Breast epithelium (tissue), 3 donors: ENCODE results near the gene SLC6A9.

ENCODE experiments used
- CTCF ChIP-seq, 3 donors: fragments of 450-650 bp; IDR thresholded peaks; one replicate each; pipeline ENCODE4 v1.5.1; 2016 to 2017; ENCODE audit warnings: antibody characterized with exemption in 3 of 3, mild to moderate bottlenecking in 3 of 3, moderate library complexity in 3 of 3
- POLR2AphosphoS5 ChIP-seq, 3 donors: sonication (generic); formaldehyde crosslinking; IDR thresholded peaks; one replicate each; pipeline ENCODE4 v1.6.1; 2017; ENCODE audit warnings: antibody characterized with exemption in 3 of 3

DNA sequence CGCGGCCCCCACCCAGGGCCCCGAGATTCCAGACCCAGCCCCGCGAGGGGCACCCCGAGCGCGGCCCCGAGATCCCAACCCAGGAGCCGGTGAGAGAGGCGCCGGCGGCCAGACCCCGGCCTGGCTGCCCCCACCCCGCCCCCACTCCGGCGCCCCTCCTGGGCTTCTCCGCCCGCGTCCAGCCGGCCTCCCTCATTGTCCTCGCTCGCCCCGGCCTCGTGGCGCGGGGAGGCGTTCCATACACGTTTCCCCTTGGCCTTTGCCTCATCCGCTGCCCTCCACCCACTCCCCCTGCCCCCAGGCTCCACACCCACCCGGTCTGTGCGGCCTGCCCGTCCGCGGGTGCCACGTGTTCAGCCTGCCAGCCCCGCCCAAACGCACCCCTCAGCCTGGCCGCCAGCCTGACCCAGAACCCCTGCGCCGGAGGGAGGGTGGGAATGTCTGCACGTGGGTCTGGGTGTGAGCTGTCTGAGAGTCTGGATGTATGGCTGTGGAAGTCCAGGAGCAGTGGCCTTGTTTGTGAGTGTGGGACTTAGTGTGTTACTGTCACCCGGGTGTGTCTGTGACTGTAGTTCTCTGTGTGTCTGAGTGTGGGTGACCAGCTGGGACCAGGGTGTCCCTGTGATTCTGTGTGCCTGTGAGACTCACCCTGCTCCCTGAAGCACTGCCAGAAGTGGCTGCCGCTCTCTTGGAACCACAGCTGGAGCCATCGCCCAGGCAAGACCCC lies 51.6 kb downstream of the SLC6A9 start:
- TF ChIP-seq CTCF (IDR thresholded peaks at IDR 0.05) = no peak
- peak in 1 of 3 donors; percentile 13 for TF ChIP-seq POLR2AphosphoS5 (IDR thresholded peaks at IDR 0.05)
